Heart right ventricle (tissue), 16 donors: Measurements from ENCODE around the gene NHLRC4. TPM values are rescaled to one million over a fixed set of nuclear protein-coding genes. Genes with fewer than 3 reads are reported as not detected.

ENCODE experiments used
- ATAC-seq, 8 donors: fragments of 200-7000 bp; cut with Tn5 transposase; one replicate each; pipeline ENCODE4 v1.9.1; 2020; ENCODE audit warnings: mild to moderate bottlenecking in 8 of 8, moderate library complexity in 8 of 8, moderate number of reproducible peaks in 1 of 8
- DNase-seq, 2 donors: peaks; one replicate each; pipeline ENCODE4 v3.0.0-alpha.2; 2020
- H3K27ac ChIP-seq, 10 donors: fragments of 200-600 bp; sonication (generic) in 2 of 10; one replicate each; pipeline versions ENCODE4 v1.5.0 to v1.8.0; 2020 to 2022; ENCODE audit warnings: mild to moderate bottlenecking in 3 of 10
- H3K27me3 ChIP-seq, 7 donors: fragments of 200-600 bp; one replicate each; pipeline ENCODE4 v1.8.0; 2021 to 2022; ENCODE audit warnings: mild to moderate bottlenecking in 2 of 7
- H3K36me3 ChIP-seq, 9 donors: fragments of 200-600 bp; sonication (generic) in 1 of 9; one replicate each; pipeline versions ENCODE4 v1.5.0 to v1.8.0; 2020 to 2022; ENCODE audit warnings: mild to moderate bottlenecking in 2 of 9
- H3K4me1 ChIP-seq, 9 donors: fragments of 200-600 bp; sonication (generic) in 1 of 9; one replicate each; pipeline versions ENCODE4 v1.5.0 to v1.8.0; 2020 to 2022; ENCODE audit warnings: mild to moderate bottlenecking in 4 of 9
- H3K4me3 ChIP-seq, 10 donors: fragments of 200-600 bp; sonication (generic) in 2 of 10; one replicate each; pipeline versions ENCODE4 v1.5.0 to v1.8.0; 2020 to 2022; ENCODE audit warnings: mild to moderate bottlenecking in 7 of 10, moderate library complexity in 2 of 10
- H3K9me3 ChIP-seq, 11 donors: fragments of 200-600 bp in 10 of 11; sonication (generic) in 2 of 11; one replicate each; pipeline versions ENCODE4 v1.5.0 to v1.8.0; 2013 to 2022; ENCODE audit warnings: mild to moderate bottlenecking in 2 of 11, control low read depth in 1 of 11, moderate library complexity in 1 of 11
- WGBS, 2 donors: extraction: QIAGEN DNeasy Blood & Tissue Kit; methylation state at CpG; one replicate each; pipeline ENCODE4 v1.1.7; 2013; ENCODE audit warnings: inconsistent platforms in 1 of 2; 5-methylcytosine and 5-hydroxymethylcytosine counted together
- intact Hi-C, 10 donors: fragments of 100-400 bp; cut with DNase I; formaldehyde crosslinking; loops; one replicate each; pipeline versions ENCODE4 v1.11.1 to v1.14.2; 2022
- polyA plus RNA-seq, 2 donors: library from polyadenylated mRNA; stranded (reverse); fragments of 200-250 nt; gene quantifications; one replicate each; pipeline ENCODE4 v1.2.3, GENCODE V29; 2013
- total RNA-seq, 10 donors: library from RNA; stranded (reverse); fragmentation: NEBNext Ultra II Directional in 3 of 10; extraction: Animal tissue kit (Norgen Biotek cat#: 25700) in 3 of 10; gene quantifications; one replicate each; pipeline versions ENCODE4 v1.2.1 to v1.2.4, GENCODE V29; 2021 to 2023
- TF ChIP-seq, protein P1 (sequence below), 9 donors: fragments of 200-600 bp; sonication (generic) in 2 of 9; IDR thresholded peaks; one replicate each; pipeline versions ENCODE4 v1.5.0 to v1.8.0; 2021 to 2022; ENCODE audit warnings: antibody characterized with exemption in 9 of 9, mild to moderate bottlenecking in 5 of 9, moderate library complexity in 1 of 9
- donor health status: Arrhythmogenic right ventricular cardiomyopathy.
- donor health status: ischemic (EF 13 %, LVEDD 7.1; RV severe dilation, severe dysfunction).
- donor health status: healthy with polysubstance abuse.
- donor health status: DM: no; HTN: yes; CAD: no.
- donor health status: DM: no; HTN: no; CAD: no.
- donor health status: ischemic (EF 25% LVEDD 6.9; RV normal size, moderate dysfunction).
- donor health status: ischemic (EF 25% LVEDD 5.7; RV mildly dilated, moderate dysfunction).
- donor health status: healthy.
- donor health status: DM: yes; HTN: yes; CAD: no.
- donor health status: Ischemic cardiomyopathy.
- donor health status: ischemic (EF 35%, LVEDD 5.7; RV mildly dilated, moderate dysfunction).
- donor health status: nonischemic (EF 11% LVEDD 7.7; RV severe dilation, severe dysfunction).
- donor health status: DM: yes; HTN: yes; CAD: no.
- donor health status: PGD.
- donor health status: ischemic (EF 29% LVEDD 5.4; RV normal size, mild dysfunction).
- donor health status: nonischemic (EF 23%, LVEDD 6.1; RV moderate dilation, normal function).

Gene NHLRC4
- total and polyA plus RNA-seq, 12 donors: 0.12 to 0.75 (median 0.54) TPM; not detected in 2

GRCh38 chr16:560204-560700 is 6.6 kb upstream of the NHLRC4 start, which contains the start of gene PRR35:
Gene PRR35 (plus strand): TSS chr16:560394. CDS start chr16:563295, 2,901 bp downstream.
- DNase-seq (no peak), ATAC-seq (no peak)
- 1 to 2% methylated on average over 71 to 78 of the region's 84 CpGs for WGBS, 2 donors
- intact Hi-C loops: no loop called here
- Histone ChIP-seq H3K4me1 (peaks cover 3 to 12% (median 6%) of the 10 kb centered on the region in 9 donors), H3K27me3 (peaks cover 5 to 54% (median 42%) of the 10 kb centered on the region in 7 donors), H3K36me3 (no peaks in the 10 kb centered on the region), H3K9me3 (no peaks in the 10 kb centered on the region), H3K4me3 (no peak within 1 kb of the TSS), H3K27ac (no peak within 1 kb of the TSS)
- TF ChIP-seq, protein P1, sequence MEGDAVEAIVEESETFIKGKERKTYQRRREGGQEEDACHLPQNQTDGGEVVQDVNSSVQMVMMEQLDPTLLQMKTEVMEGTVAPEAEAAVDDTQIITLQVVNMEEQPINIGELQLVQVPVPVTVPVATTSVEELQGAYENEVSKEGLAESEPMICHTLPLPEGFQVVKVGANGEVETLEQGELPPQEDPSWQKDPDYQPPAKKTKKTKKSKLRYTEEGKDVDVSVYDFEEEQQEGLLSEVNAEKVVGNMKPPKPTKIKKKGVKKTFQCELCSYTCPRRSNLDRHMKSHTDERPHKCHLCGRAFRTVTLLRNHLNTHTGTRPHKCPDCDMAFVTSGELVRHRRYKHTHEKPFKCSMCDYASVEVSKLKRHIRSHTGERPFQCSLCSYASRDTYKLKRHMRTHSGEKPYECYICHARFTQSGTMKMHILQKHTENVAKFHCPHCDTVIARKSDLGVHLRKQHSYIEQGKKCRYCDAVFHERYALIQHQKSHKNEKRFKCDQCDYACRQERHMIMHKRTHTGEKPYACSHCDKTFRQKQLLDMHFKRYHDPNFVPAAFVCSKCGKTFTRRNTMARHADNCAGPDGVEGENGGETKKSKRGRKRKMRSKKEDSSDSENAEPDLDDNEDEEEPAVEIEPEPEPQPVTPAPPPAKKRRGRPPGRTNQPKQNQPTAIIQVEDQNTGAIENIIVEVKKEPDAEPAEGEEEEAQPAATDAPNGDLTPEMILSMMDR (IDR thresholded peaks at IDR 0.05): no peak

GRCh38 chr16:560701-561412 is 5.9 kb upstream of the NHLRC4 start:
- intact Hi-C loops: no loop called here
- Histone ChIP-seq H3K27me3 (peaks cover 5 to 54% (median 42%) of the 10 kb centered on the region in 7 donors), H3K27ac (no peak overlapping the region), H3K4me3 (no peak overlapping the region), H3K9me3 (no peaks in the 10 kb centered on the region), H3K4me1 (peaks cover 4 to 16% (median 8%) of the 10 kb centered on the region in 9 donors), H3K36me3 (no peaks in the 10 kb centered on the region)
- no peak for DNase-seq
- 22 to 46% methylated on average over 27 to 54 of the region's 54 CpGs for WGBS, 2 donors
- ATAC-seq: no peak
- TF ChIP-seq, protein P1 (IDR thresholded peaks at IDR 0.05): no peak

DNA sequence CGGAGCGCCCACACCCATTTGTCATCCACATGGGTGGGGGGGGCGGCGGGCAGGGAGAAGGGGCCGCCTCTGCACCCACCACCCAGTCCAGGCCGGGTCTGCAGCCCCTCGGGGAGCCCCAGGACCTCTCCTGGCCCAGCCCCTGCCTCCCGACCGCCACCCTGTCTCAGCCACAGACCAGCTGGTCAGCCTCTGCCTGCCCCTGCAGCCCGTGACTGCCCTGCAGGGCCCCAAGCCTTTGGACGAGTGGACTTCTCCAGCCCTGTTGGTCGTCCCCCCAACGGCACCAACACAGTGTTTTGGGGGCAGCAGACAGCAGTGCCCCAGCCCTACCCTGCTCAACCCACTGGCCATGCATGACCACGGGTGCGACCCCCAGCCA is 5.4 kb upstream of the NHLRC4 start:
- DNase-seq (no peak), ATAC-seq (no peak)
- peaks cover 5 to 54% (median 42%) of the 10 kb centered on the region in 7 donors for H3K27me3 ChIP-seq
- WGBS, 2 donors: 71 to 74% methylated on average over 13 to 15 of the region's 15 CpGs
- H3K4me3 ChIP-seq: no peak overlapping the region
- H3K27ac ChIP-seq: no peak overlapping the region
- TF ChIP-seq, protein P1 (IDR thresholded peaks at IDR 0.05): no peak
- no peaks in the 10 kb centered on the region for H3K9me3 ChIP-seq
- intact Hi-C loops: no loop called here
- H3K36me3 ChIP-seq: no peaks in the 10 kb centered on the region
- peaks cover 9 to 21% (median 13%) of the 10 kb centered on the region in 9 donors for H3K4me1 ChIP-seq

GRCh38 chr16:561957-562938 is 4.6 kb upstream of the NHLRC4 start:
- 83 to 85% methylated on average over 43 of the region's 43 CpGs for WGBS, 2 donors
- Histone ChIP-seq H3K4me3 (no peak overlapping the region), H3K4me1 (peaks cover 15 to 28% (median 22%) of the 10 kb centered on the region in 9 donors), H3K27ac (no peak overlapping the region), H3K27me3 (peaks cover 5 to 54% (median 42%) of the 10 kb centered on the region in 7 donors), H3K9me3 (no peaks in the 10 kb centered on the region), H3K36me3 (no peaks in the 10 kb centered on the region)
- ATAC-seq (no peak), DNase-seq (no peak)
- intact Hi-C loops: no loop called here
- TF ChIP-seq, protein P1 (IDR thresholded peaks at IDR 0.05): no peak
